Activated CD8-positive, alpha-beta memory T cell treated with anti-CD3 and anti-CD28 coated beads, Interleukin-2, amount 50 U/mL, for 48 hours (primary cell): ENCODE results near the gene RHOC.
"Not testable (repeated sequence)": the region's sequence is repeated elsewhere in the genome, so short reads cannot be mapped to it uniquely, and the experiment has no call there.

ENCODE experiments used
- DNase-seq: peaks from one replicate; pipeline ENCODE4 v3.0.0-alpha.2; 2020

Gene RHOC

GRCh38 chr1:112706505-112707220 is at the start of gene RHOC:
RHOC (minus strand) TSS chr1:112707127; CDS start chr1:112703799, 3,328 bp downstream.
- DNase-seq: peak; percentile 71

- no peak for DNase-seq
Measured at GRCh38 chr1:112754116-112754628, 47.2 kb upstream of the RHOC start.

- DNase-seq: no peak
Measured at GRCh38 chr1:112748396-112748795, 41.5 kb upstream of the RHOC start.

GRCh38 chr1:112744009-112744578 is 37.2 kb upstream of the RHOC start:
- DNase-seq: peak; percentile 53

- no peak for DNase-seq
Measured at GRCh38 chr1:112743174-112744008, 36.5 kb upstream of the RHOC start.

GRCh38 chr1:112737573-112737972 is 30.6 kb upstream of the RHOC start:
- no peak for DNase-seq

- no peak for DNase-seq
Measured at GRCh38 chr1:112735752-112736151, 28.8 kb upstream of the RHOC start.

GRCh38 chr1:112731451-112731850 is 24.5 kb upstream of the RHOC start:
- no peak for DNase-seq

GRCh38 chr1:112729909-112730308 is 23.0 kb upstream of the RHOC start:
- DNase-seq: no peak

GRCh38 chr1:112729011-112729410 is 22.1 kb upstream of the RHOC start:
- not testable (repeated sequence) for DNase-seq

- not testable (repeated sequence) for DNase-seq
Measured at GRCh38 chr1:112728306-112728971, 21.5 kb upstream of the RHOC start.

GRCh38 chr1:112727716-112728115 is 20.8 kb upstream of the RHOC start:
- DNase-seq: no peak

- not testable (repeated sequence) for DNase-seq
Measured at GRCh38 chr1:112724240-112724639, 17.3 kb upstream of the RHOC start.

- DNase-seq: no peak
Measured at GRCh38 chr1:112723511-112723839, 16.5 kb upstream of the RHOC start.

- DNase-seq: no peak
Measured at GRCh38 chr1:112722601-112723510, 15.9 kb upstream of the RHOC start.

- no peak for DNase-seq
Measured at GRCh38 chr1:112721966-112722524, 15.1 kb upstream of the RHOC start.

- not testable (repeated sequence) for DNase-seq
Measured at GRCh38 chr1:112721294-112721693, 14.4 kb upstream of the RHOC start.

GRCh38 chr1:112720800-112721199 is 13.9 kb upstream of the RHOC start:
- DNase-seq: no peak

- DNase-seq: no peak
Measured at GRCh38 chr1:112719706-112720105, 12.8 kb upstream of the RHOC start.

- peak; percentile 89 for DNase-seq
Measured at GRCh38 chr1:112718691-112719418, 11.9 kb upstream of the RHOC start.
